ENCODE results near the gene TMPRSS15. TPM values are rescaled to one million over a fixed set of nuclear protein-coding genes. Genes with fewer than 3 reads are reported as not detected.
"Not testable (repeated sequence)": the region's sequence is repeated elsewhere in the genome, so short reads cannot be mapped to it uniquely, and the experiment has no call there.

Gene TMPRSS15
- total RNA-seq, 2 donors from 2014 or later = 0.13 to 0.24 TPM

DNA sequence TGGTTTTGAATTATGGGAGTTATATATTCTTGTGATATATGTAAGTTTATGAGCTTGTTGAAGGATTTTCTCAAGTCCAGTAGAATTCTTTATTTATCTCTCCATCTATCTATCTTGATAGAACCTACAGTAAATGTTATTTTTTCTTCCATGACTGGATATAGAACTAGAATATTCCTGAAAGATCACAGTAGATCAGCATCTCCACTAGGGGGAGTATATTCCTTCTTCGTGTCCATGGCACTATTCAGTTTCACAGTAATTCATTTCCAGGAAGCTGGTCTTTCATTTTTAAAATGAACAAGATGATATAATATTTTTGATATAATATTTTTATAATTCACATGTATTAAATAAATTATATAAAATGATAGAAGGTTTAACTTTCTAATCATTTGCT is 18.8 kb downstream of the TMPRSS15 start:
- TF ChIP-seq, protein P1, sequence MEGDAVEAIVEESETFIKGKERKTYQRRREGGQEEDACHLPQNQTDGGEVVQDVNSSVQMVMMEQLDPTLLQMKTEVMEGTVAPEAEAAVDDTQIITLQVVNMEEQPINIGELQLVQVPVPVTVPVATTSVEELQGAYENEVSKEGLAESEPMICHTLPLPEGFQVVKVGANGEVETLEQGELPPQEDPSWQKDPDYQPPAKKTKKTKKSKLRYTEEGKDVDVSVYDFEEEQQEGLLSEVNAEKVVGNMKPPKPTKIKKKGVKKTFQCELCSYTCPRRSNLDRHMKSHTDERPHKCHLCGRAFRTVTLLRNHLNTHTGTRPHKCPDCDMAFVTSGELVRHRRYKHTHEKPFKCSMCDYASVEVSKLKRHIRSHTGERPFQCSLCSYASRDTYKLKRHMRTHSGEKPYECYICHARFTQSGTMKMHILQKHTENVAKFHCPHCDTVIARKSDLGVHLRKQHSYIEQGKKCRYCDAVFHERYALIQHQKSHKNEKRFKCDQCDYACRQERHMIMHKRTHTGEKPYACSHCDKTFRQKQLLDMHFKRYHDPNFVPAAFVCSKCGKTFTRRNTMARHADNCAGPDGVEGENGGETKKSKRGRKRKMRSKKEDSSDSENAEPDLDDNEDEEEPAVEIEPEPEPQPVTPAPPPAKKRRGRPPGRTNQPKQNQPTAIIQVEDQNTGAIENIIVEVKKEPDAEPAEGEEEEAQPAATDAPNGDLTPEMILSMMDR (conservative IDR thresholded peaks at IDR 0.05) = peak; percentile 89
- H3K9me3 Mint-ChIP-seq = no peaks in the 10 kb centered on the region

DNA sequence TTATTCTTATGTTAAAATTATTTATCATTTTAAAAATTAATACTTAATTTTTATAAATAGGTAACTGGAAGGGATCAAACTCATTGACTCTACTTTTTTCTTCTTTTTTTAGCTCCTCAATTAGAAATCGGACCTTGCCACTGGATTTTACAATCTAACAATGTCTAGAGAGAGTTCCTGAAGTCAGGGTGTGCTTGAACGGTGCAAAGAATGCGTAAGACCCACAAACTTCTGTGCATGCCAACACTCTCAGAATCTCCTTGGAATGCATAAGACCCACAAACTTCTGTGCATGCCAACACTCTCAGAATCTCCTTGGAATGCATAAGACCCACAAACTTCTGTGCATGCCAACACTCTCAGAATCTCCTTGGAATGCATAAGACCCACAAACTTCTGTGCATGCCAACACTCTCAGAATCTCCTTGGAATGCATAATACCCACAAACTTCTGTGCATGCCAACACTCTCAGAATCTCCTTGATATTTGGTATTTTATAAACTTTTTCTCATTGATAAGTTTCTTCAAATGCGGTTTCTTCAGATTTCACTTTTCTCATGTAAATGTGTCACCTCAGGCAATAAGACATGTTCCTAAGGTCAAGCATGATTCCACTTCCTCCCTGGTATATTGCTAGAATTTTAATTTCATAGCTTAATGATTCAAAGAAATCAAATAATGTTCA is 20.5 kb downstream of the TMPRSS15 start:
- 80 to 96% methylated on average over 1 to 4 of the region's 4 CpGs for WGBS, 2 experiments (ENCODE audit: insufficient coverage in 1 of 2, insufficient read length in 1 of 2)

More for the DNA sequence above, 18.8 kb downstream of the TMPRSS15 start:
- H3K4me3 Mint-ChIP-seq = no peak overlapping the region
- H3K36me3 Mint-ChIP-seq (ENCODE audit: low read depth) = no peaks in the 10 kb centered on the region
- no peaks in the 10 kb centered on the region for H3K4me1 Mint-ChIP-seq
- Histone ChIP-seq H3K36me3 (ENCODE audit: control insufficient read depth, insufficient read depth, low read length) (no peaks in the 10 kb centered on the region), H3K4me3 (ENCODE audit: low read length) (no peak overlapping the region), H3K27me3 (ENCODE audit: control insufficient read depth, insufficient read depth, low read length, poor library complexity, severe bottlenecking) (no peaks in the 10 kb centered on the region), H3K4me1 (ENCODE audit: control insufficient read depth, insufficient read depth, low read length) (no peaks in the 10 kb centered on the region), H3K27ac (ENCODE audit: low read depth, low read length) (no peak overlapping the region), H3K9ac (ENCODE audit: extremely low read depth, low read length, poor library complexity, severe bottlenecking) (no peak overlapping the region), H3K9me3 (ENCODE audit: control insufficient read depth, low read length) (no peaks in the 10 kb centered on the region)
- DNase-seq = no peak
- H3K27ac Mint-ChIP-seq = no peak overlapping the region
- no peaks in the 10 kb centered on the region for H3K27me3 Mint-ChIP-seq (ENCODE audit: insufficient read depth)
- 17% methylated on average over 1 of the region's 1 CpG; no CpG with 5 or more reads in 1 of the 2 experiments for WGBS, 2 experiments (ENCODE audit: insufficient coverage in 1 of 2, insufficient read length in 1 of 2)

GRCh38 chr21:18382141-18382540 is 21.4 kb downstream of the TMPRSS15 start:
- Histone ChIP-seq H3K4me3 (ENCODE audit: low read length) (no peak overlapping the region), H3K9ac (ENCODE audit: extremely low read depth, low read length, poor library complexity, severe bottlenecking) (no peak overlapping the region), H3K27ac (ENCODE audit: low read depth, low read length) (no peak overlapping the region), H3K4me1 (ENCODE audit: control insufficient read depth, insufficient read depth, low read length) (peaks cover 3% of the 10 kb centered on the region), H3K9me3 (ENCODE audit: control insufficient read depth, low read length) (no peaks in the 10 kb centered on the region), H3K27me3 (ENCODE audit: control insufficient read depth, insufficient read depth, low read length, poor library complexity, severe bottlenecking) (no peaks in the 10 kb centered on the region), H3K36me3 (ENCODE audit: control insufficient read depth, insufficient read depth, low read length) (no peaks in the 10 kb centered on the region)
- Mint-ChIP-seq H3K27ac (no peak overlapping the region), H3K4me3 (no peak overlapping the region), H3K27me3 (ENCODE audit: insufficient read depth) (no peaks in the 10 kb centered on the region), H3K9me3 (no peaks in the 10 kb centered on the region), H3K4me1 (no peaks in the 10 kb centered on the region), H3K36me3 (ENCODE audit: low read depth) (no peaks in the 10 kb centered on the region)
- DNase-seq = no peak
- whole genome bisulfite sequencing, 2 experiments (ENCODE audit: insufficient coverage in 1 of 2, insufficient read length in 1 of 2) = 0% methylated on average over 1 of the region's 1 CpG; no CpG with 5 or more reads in 1 of the 2 experiments
- TF ChIP-seq, protein P1 (conservative IDR thresholded peaks at IDR 0.05) = no peak

More for the DNA sequence above, 20.5 kb downstream of the TMPRSS15 start:
- H3K27ac ChIP-seq (ENCODE audit: low read depth, low read length); H3K4me3 Mint-ChIP-seq; H3K9me3 ChIP-seq (ENCODE audit: control insufficient read depth, low read length); H3K36me3 Mint-ChIP-seq (ENCODE audit: low read depth); H3K27me3 ChIP-seq (ENCODE audit: control insufficient read depth, insufficient read depth, low read length, poor library complexity, severe bottlenecking); H3K4me3 ChIP-seq (ENCODE audit: low read length); H3K4me1 ChIP-seq (ENCODE audit: control insufficient read depth, insufficient read depth, low read length); H3K27me3 Mint-ChIP-seq (ENCODE audit: insufficient read depth); H3K4me1 Mint-ChIP-seq; H3K36me3 ChIP-seq (ENCODE audit: control insufficient read depth, insufficient read depth, low read length); H3K27ac Mint-ChIP-seq; H3K9ac ChIP-seq (ENCODE audit: extremely low read depth, low read length, poor library complexity, severe bottlenecking); DNase-seq; H3K9me3 Mint-ChIP-seq: not testable (repeated sequence)

DNA sequence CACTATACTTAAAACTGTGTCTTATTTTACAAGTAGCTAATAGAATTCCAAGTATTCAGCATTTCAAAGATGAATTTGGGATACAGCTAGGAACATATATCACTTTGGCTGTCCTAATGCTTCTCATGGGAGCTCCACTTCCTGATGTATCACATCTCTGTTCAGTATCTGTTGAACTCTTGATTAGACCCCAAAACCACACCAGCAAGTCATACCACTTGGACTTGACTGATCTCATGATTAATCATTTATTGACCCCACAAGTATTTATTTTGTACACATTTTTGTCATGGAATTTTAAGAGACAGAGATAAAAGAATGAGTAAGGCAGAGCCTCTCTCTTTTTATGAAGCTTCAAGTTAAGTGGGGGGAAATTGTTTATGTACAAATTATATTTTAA is 30.0 kb downstream of the TMPRSS15 start:
- DNase-seq = no peak
- TF ChIP-seq, protein P1 (conservative IDR thresholded peaks at IDR 0.05) = no peak
- no peaks in the 10 kb centered on the region for H3K27me3 Mint-ChIP-seq (ENCODE audit: insufficient read depth)

More for the DNA sequence above, 30.0 kb downstream of the TMPRSS15 start:
- Histone ChIP-seq H3K9me3 (ENCODE audit: control insufficient read depth, low read length) (no peaks in the 10 kb centered on the region), H3K36me3 (ENCODE audit: control insufficient read depth, insufficient read depth, low read length) (no peaks in the 10 kb centered on the region), H3K27ac (ENCODE audit: low read depth, low read length) (no peak overlapping the region), H3K4me1 (ENCODE audit: control insufficient read depth, insufficient read depth, low read length) (no peaks in the 10 kb centered on the region), H3K4me3 (ENCODE audit: low read length) (no peak overlapping the region), H3K27me3 (ENCODE audit: control insufficient read depth, insufficient read depth, low read length, poor library complexity, severe bottlenecking) (no peaks in the 10 kb centered on the region), H3K9ac (ENCODE audit: extremely low read depth, low read length, poor library complexity, severe bottlenecking) (no peak overlapping the region)
- no peaks in the 10 kb centered on the region for H3K36me3 Mint-ChIP-seq (ENCODE audit: low read depth)
- H3K4me1 Mint-ChIP-seq = no peaks in the 10 kb centered on the region
- no peaks in the 10 kb centered on the region for H3K9me3 Mint-ChIP-seq
- H3K4me3 Mint-ChIP-seq = no peak overlapping the region
- H3K27ac Mint-ChIP-seq = no peak overlapping the region
